GM19324 (cell line): ENCODE data around the gene VSIG10L2.
"Not testable (repeated sequence)": the region's sequence is repeated elsewhere in the genome, so short reads cannot be mapped to it uniquely, and the experiment has no call there.

ENCODE experiments used
- ATAC-seq: cut with Tn5 transposase; IDR thresholded peaks from one replicate; pipeline ENCODE4 v1.9.1; 2021; ENCODE audit warnings: mild to moderate bottlenecking, moderate library complexity; ENCODE audit not compliant: unreplicated experiment, low FRiP score

VSIG10L2 gene

DNA sequence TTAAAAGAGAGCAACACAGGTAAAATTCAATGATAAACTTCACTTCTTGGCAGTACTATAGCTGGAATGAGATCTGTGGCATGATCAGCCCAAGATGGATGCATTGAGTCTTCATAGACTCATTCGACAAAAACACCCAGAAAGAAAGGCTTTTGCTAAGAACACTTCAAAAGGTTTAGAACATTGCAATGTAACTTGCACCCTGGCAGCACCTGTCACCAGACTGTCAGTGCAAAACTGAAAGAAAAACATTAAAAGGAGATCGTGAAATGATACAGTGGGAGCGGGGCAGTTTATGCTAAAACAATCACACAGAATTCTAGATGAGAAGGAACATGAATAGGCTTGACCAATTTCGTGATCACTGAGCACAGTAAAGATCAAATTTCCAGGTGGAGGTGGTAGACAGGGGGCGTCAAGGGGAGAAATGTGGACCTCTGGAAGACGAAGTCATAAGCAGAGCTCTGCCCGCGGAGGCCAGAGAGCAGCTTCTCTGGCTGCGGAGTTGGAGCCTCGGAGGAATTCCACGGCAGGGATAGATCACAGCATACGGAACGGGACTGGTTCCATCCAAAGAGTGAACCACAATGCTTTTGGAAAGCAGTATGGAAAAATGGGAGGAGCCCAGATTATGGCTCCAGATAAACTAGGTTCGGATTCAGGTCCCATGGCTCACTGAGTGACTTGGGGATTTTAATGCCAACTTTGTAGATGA is 11.9 kb downstream of the VSIG10L2 start:
- no peak for ATAC-seq

GRCh38 chr11:125958872-125959400 is 13.1 kb downstream of the VSIG10L2 start:
- ATAC-seq: no peak

- no peak for ATAC-seq
Observed at GRCh38 chr11:125959511-125959910, 13.7 kb downstream of the VSIG10L2 start.

- no peak for ATAC-seq
Observed at GRCh38 chr11:125959931-125960330, 14.1 kb downstream of the VSIG10L2 start.

DNA sequence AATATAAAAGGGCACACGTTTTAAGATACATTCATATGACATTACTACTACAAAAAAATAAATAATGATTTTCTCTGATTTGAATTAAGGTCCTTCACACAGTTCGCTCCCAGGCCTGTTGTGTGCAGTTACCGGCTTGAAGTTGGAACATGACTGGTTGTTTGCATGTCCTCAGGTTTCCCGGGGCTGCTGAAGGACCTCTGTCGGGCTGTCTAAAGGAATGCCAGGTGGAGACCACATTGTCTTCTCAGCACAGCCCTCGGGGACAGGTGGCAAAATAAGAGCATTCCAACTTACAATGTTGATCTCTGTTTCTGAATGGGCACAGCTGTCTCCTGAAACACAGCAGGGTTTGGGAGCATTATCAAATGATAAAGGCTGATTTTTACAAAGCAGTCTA is 14.9 kb downstream of the VSIG10L2 start:
- no peak for ATAC-seq

DNA sequence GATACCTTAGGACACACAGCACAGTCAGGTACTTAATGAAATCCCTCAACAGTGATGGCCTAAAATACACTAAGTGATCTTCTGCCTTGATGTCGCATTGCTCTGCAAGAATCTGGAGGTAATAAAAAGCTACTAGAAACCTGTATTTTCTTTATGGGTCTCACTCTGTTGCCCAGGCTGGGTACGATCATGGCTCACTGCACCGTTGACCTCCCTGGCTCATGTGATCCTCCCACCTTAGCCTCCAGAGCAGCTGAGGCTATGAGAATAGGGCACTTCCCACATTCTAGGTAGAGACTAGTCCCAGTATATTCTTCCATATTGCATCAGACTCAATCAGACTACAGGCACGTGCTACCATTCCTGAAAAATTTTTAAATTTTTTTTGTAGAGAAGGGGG is 21.7 kb downstream of the VSIG10L2 start:
- ATAC-seq: no peak

DNA sequence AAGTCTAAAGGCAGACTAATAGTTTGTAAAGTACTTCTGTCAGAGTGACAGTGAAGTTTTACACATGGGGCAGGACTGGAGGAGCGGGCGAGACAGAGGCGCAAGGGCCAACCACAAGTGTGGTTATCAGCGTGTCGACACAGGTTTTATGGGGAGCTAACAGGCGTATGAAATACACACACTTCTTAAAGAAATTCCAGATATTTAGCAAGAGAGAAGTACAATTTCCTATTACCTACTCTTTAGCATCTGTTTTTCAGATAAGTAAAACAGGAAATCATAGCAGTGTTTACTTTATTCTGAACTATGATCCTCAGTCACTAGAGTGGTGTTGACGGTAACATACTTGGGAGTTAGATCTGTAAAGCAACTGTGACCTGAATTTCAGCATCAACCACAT is 22.5 kb downstream of the VSIG10L2 start:
- ATAC-seq: no peak

GRCh38 chr11:125971618-125972017 is 25.8 kb downstream of the VSIG10L2 start:
- no peak for ATAC-seq

DNA sequence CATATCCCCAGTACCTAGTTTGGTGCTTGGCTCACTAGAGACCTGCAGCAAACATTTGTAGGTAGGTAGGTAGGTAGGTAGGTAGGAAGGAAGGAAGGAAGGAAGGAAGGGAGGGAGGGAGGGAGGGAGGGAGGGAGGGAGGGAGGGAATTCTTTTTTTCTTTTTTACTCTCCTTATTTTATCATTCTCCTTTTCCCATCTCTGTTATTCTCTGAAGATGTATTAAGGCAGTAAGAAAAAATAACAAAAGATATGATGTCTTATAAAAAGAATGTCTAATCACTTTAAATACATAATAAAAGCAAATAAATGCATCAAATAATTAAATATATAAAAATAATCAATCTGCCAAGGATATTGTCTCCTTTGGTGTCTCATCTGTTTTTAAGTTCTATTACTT is 28.4 kb downstream of the VSIG10L2 start:
- no peak for ATAC-seq

- ATAC-seq: no peak
Observed at GRCh38 chr11:125975634-125976033, 29.8 kb downstream of the VSIG10L2 start.

- no peak for ATAC-seq
Observed at GRCh38 chr11:125976156-125976555, 30.3 kb downstream of the VSIG10L2 start.

DNA sequence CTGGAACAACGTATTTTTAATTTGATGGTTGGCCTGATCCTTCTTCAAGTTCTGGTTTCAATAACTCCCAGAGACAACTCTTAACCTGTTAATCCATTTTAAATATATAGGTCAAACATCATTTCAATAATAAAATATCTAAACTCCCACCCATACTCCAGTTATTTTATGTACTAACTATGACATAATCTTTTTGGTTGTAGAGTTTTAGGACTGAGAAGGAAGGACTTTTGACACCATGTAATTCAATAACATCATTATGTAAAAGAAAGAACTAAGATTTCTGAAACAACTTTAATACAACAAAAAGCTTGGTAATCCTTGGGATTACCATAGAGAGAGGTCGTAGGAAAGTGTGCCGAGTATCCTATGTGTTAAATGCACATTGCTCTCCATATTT is 31.5 kb downstream of the VSIG10L2 start:
- ATAC-seq: no peak

GRCh38 chr11:125978181-125978716 is 32.4 kb downstream of the VSIG10L2 start:
- no peak for ATAC-seq

GRCh38 chr11:125978778-125979407 is 33.0 kb downstream of the VSIG10L2 start:
- ATAC-seq: no peak

DNA sequence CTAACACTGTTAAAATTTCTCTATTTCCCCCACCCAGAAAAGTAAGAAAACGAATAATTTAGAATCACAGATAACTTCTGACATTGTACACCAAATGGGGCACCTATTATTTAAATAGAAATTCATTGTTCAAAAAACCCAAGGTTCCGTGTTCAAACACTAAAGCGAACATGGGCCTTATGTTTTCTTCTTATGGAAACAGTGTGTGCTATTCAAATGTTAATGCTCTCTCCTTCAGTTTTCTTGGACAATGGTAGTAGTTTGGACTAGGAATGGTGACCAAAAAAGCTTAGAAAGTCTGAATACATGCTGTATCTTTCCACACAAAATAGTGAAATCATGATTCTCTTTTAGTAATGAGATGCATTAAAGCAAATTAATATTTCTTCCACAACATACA is 33.7 kb downstream of the VSIG10L2 start:
- ATAC-seq: no peak

- ATAC-seq: no peak
Observed at GRCh38 chr11:125980436-125980835, 34.6 kb downstream of the VSIG10L2 start.

DNA sequence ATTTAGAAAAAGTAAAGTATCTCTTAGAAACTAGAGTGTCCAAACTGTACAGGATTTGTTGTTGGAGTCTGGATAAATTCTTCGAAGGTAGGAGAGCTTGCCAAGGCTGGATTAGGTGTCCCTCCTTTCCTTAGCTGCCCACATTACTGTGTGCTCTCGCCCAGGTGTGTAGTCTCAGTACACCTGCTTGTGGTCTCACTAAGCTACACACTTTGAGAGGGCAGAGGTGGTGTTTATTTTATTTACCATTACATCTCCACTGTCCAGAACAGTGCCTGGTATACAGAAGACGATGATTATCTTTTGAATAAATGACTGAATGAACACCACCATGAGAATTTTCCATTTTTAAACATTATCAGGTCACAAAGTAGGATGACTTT is 36.5 kb downstream of the VSIG10L2 start:
- no peak for ATAC-seq

GRCh38 chr11:125985956-125986355 is 40.1 kb downstream of the VSIG10L2 start:
- ATAC-seq: not testable (repeated sequence)

GRCh38 chr11:125987066-125987641 is 41.3 kb downstream of the VSIG10L2 start:
- ATAC-seq: no peak

- ATAC-seq: no peak
Observed at GRCh38 chr11:125990244-125990643, 44.4 kb downstream of the VSIG10L2 start.

DNA sequence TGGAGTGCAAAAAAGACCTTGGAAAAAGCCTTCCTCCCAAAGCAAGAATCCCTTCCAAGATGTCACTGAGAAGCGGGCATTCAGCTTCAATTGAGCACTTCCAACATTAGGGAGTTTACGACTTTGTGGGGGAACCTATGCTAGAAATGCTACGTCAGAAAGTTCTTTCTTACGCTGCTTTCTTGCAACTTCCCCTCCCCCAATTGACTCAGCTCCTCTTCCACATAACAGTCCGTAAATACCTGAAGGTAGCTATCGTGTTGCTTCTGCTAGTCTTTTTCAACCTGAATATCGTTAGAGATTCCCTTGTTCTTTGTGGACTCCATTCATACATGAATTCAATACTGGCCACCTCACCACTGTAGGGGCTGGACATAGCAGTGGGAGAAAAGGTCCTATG is 47.0 kb downstream of the VSIG10L2 start:
- ATAC-seq: no peak
